ENCODE data around the gene TERC. TPM values are rescaled to one million over a fixed set of nuclear protein-coding genes. Genes with fewer than 3 reads are reported as not detected.

The TERC gene
- total and polyA plus RNA-seq, 12 donors, result 1.4 to 200 (median 30.8) TPM; not detected in 3

DNA sequence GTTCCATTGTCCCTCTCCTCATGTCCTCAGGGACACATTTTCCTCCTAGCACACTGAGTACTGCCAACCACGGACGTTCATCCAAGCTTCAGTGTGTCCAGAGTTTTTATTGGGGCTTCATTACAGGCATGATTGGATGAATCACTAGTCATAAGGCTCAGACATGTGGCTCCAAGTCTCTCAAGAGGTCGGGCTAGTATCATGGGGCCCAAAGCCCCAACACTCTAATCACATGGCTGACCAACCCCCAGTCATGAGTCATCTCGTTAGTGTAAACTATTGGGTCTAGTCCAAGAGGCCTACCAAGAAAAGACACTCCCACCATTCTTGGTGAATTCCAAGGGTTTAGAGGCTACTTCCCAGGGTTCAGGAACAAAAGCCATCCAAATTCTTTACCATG, 4.4 kb downstream of the TERC start:
- 73 to 90% (median 82%) methylated on average over 4 of the region's 4 CpGs for WGBS, 4 donors
- Histone ChIP-seq H3K27ac (no peak overlapping the region), H3K27me3 (no peaks in the 10 kb centered on the region), H3K36me3 (replicated peaks in 1 of 2) (no peaks in the 10 kb centered on the region), H3K4me3 (no peak overlapping the region), H3K9me3 (replicated peaks in 1 of 3) (no peaks in the 10 kb centered on the region), H3K4me1 (replicated peaks in 1 of 2) (peaks cover 0 to 4% of the 10 kb centered on the region in 2 donors)
- intact Hi-C loops (cut with DNase I), result no loop called here
- no peak for DNase-seq
- TF ChIP-seq, protein P1, sequence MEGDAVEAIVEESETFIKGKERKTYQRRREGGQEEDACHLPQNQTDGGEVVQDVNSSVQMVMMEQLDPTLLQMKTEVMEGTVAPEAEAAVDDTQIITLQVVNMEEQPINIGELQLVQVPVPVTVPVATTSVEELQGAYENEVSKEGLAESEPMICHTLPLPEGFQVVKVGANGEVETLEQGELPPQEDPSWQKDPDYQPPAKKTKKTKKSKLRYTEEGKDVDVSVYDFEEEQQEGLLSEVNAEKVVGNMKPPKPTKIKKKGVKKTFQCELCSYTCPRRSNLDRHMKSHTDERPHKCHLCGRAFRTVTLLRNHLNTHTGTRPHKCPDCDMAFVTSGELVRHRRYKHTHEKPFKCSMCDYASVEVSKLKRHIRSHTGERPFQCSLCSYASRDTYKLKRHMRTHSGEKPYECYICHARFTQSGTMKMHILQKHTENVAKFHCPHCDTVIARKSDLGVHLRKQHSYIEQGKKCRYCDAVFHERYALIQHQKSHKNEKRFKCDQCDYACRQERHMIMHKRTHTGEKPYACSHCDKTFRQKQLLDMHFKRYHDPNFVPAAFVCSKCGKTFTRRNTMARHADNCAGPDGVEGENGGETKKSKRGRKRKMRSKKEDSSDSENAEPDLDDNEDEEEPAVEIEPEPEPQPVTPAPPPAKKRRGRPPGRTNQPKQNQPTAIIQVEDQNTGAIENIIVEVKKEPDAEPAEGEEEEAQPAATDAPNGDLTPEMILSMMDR (IDR thresholded peaks at IDR 0.05), result no peak
- no peak for TF ChIP-seq POLR2A (IDR thresholded peaks at IDR 0.05)

DNA sequence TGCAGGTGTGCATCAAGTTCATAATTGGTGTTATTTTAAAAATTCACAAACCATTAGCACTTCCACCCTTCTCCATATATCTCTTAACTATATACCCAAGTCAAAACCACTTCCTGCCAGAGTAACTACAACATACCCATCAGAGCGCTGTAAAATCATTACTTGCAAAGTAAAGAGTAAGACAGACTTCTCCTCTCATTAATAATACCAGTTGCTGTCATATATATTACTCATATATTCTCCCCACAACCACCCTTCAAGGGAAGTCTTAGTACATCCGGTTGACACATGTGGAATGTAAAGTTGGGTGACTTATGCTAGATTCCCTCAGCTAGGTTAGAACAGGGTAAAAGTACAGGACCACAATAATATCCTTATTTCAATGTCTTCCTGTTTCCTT, 5.6 kb downstream of the TERC start:
- no peak for DNase-seq
- Histone ChIP-seq H3K9me3 (replicated peaks in 1 of 3) (no peaks in the 10 kb centered on the region), H3K4me3 (no peak overlapping the region), H3K36me3 (replicated peaks in 1 of 2) (no peaks in the 10 kb centered on the region), H3K4me1 (replicated peaks in 1 of 2) (peaks cover 0 to 4% of the 10 kb centered on the region in 2 donors), H3K27me3 (no peaks in the 10 kb centered on the region), H3K27ac (no peak overlapping the region)
- intact Hi-C loops (cut with DNase I), result no loop called here
- 65 to 85% (median 72%) methylated on average over 2 of the region's 2 CpGs for whole genome bisulfite sequencing, 4 donors
- TF ChIP-seq POLR2A (IDR thresholded peaks at IDR 0.05), result no peak
- TF ChIP-seq, protein P1 (IDR thresholded peaks at IDR 0.05), result no peak

DNA sequence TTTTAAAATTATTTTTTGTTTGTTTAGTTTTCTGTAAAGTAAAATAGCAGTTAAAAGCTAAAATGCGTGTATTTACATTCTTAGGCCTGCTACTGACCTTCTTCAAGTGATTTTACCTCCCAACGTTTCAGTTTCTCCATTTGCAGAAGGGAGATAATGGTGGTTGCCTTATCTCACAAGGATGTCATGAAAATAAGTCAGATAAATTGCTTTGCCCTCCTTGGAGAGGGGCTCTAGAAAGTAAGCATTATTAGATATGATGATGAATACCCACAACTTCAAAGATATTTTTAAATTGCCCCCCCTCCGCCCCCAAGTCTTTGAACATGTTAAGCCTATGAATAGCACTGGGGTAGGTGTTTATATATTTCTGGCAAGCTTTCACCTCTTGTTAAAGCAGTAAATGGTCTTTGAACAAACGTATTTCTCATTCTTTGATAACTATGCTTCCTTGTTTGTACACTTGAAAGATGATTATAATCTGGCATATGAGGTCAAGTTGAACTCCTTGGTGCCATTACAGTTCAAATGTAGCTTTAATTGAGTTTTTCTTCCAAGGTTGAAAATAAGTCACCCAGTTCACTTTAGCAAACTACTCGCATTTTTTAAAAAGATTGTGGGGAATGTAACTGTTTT, 6.4 kb downstream of the TERC start:
- no peaks in the 10 kb centered on the region for H3K36me3 ChIP-seq (replicated peaks in 1 of 2)
- 45 to 53% (median 50%) methylated on average over 5 of the region's 5 CpGs for WGBS, 4 donors
- no peaks in the 10 kb centered on the region for H3K9me3 ChIP-seq (replicated peaks in 1 of 3)
- no peak overlapping the region for H3K4me3 ChIP-seq
- no peak overlapping the region for H3K27ac ChIP-seq
- DNase-seq, result no peak
- no peaks in the 10 kb centered on the region for H3K4me1 ChIP-seq (replicated peaks in 1 of 2)
- TF ChIP-seq, protein P1 (IDR thresholded peaks at IDR 0.05), result no peak
- TF ChIP-seq POLR2A (IDR thresholded peaks at IDR 0.05), result no peak
- intact Hi-C loops (cut with DNase I), result no loop called here
- H3K27me3 ChIP-seq, result no peaks in the 10 kb centered on the region

DNA sequence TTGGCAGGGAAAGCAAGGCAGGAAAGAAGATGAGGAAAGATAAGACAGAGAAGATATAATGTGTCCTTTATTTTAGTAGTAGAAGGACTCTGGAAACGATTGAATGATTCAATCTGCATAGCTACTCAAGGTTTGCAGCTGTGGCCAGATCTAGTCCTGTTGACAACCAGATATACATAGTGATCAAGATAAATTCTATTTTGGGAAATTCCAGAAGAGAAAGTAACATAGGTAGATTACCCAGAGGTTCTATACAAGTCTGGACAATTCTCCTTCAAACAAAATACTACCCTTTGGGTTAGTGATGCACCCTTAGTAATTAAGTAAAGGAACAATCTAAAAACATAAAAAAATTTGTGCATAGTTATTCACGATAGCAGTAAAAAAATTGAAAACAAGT, 9.4 kb downstream of the TERC start:
- intact Hi-C loops (cut with DNase I), result no loop called here
- no peak overlapping the region for H3K4me3 ChIP-seq
- no peak overlapping the region for H3K27ac ChIP-seq
- H3K9me3 ChIP-seq (replicated peaks in 1 of 3), result no peaks in the 10 kb centered on the region
- H3K4me1 ChIP-seq (replicated peaks in 1 of 2), result no peaks in the 10 kb centered on the region
- no peaks in the 10 kb centered on the region for H3K27me3 ChIP-seq
- WGBS, 4 donors, result 48 to 57% (median 51%) methylated on average over 2 of the region's 2 CpGs
- no peaks in the 10 kb centered on the region for H3K36me3 ChIP-seq (replicated peaks in 1 of 2)
- DNase-seq, result no peak
- TF ChIP-seq, protein P1 (IDR thresholded peaks at IDR 0.05), result no peak
- TF ChIP-seq POLR2A (IDR thresholded peaks at IDR 0.05), result no peak
